B cell (primary cell): ENCODE data around the gene VASH1. TPM values are rescaled to one million over a fixed set of nuclear protein-coding genes. Genes with fewer than 3 reads are reported as not detected.

Experiments used
- ATAC-seq: fragments of 200-7000 bp; cut with Tn5 transposase; one replicate; pipeline ENCODE4 v1.10.0; 2021; ENCODE audit warnings: low read depth, mild to moderate bottlenecking, moderate number of reproducible peaks, moderate library complexity
- CTCF ChIA-PET: fragments of 350-600 bp; sonication (Branson Sonifier 250); formaldehyde crosslinking; loops from one replicate; lab custom pipeline; 2021; ENCODE audit warnings: antibody characterized with exemption, inconsistent platforms; lab: Charles Lee
- POLR2A ChIA-PET: fragments of 350-600 bp; sonication (Branson Sonifier 250); formaldehyde crosslinking; loops from one replicate; lab custom pipeline; 2021; ENCODE audit warnings: antibody characterized with exemption; lab: Charles Lee
- DNase-seq: peaks from one replicate; pipeline ENCODE4 v3.0.0; 2013
- H2AFZ ChIP-seq: 2 replicates; pipeline ENCODE4 v1.6.1; 2012; ENCODE audit warnings: mild to moderate bottlenecking, low read depth, low read length; ENCODE audit not compliant: insufficient read depth, poor library complexity, severe bottlenecking
- H3K27ac ChIP-seq, 2 donors: 1 replicate in 1 of 2; 2 replicates in 1 of 2; pipeline ENCODE4 v1.5.1; 2012 to 2013; ENCODE audit warnings: low read length in 2 of 2, mild to moderate bottlenecking in 2 of 2, moderate library complexity in 1 of 2
- H3K27me3 ChIP-seq, 4 experiments: fragments of 200-600 bp in 1 of 4; sonication (generic) in 1 of 4; replicated peaks in 1 of 4; 1 replicate in 2 of 4; 2 replicates in 2 of 4; pipeline versions ENCODE4 v1.6.1 to v1.7.0; 2013 to 2016; ENCODE audit warnings: low read length in 3 of 4, mild to moderate bottlenecking in 2 of 4, mixed read lengths in 1 of 4, moderate library complexity in 1 of 4; ENCODE audit not compliant: insufficient read depth in 4 of 4, control insufficient read depth in 3 of 4; ENCODE audit errors: control extremely low read depth in 1 of 4
- H3K36me3 ChIP-seq, 2 experiments: replicated peaks in 1 of 2; 1 replicate in 1 of 2; 2 replicates in 1 of 2; pipeline versions ENCODE4 v1.6.1 to v1.7.1; 2013; ENCODE audit warnings: low read length in 1 of 2; ENCODE audit not compliant: insufficient read depth in 2 of 2, control insufficient read depth in 1 of 2; ENCODE audit errors: control extremely low read depth in 1 of 2, extremely low read depth in 1 of 2
- H3K4me1 ChIP-seq, 2 donors: fragments of 200-600 bp in 1 of 2; sonication (generic) in 1 of 2; 1 replicate in 1 of 2; 2 replicates in 1 of 2; pipeline versions ENCODE4 v1.5.1 to v1.6.1; 2013 to 2017; ENCODE audit warnings: low read length in 2 of 2; ENCODE audit not compliant: control insufficient read depth in 2 of 2, insufficient read depth in 2 of 2
- H3K4me2 ChIP-seq: replicated peaks from 2 replicates; pipeline ENCODE3; 2012; ENCODE audit warnings: mild to moderate bottlenecking, low read depth, low read length; ENCODE audit not compliant: poor library complexity, severe bottlenecking
- H3K4me3 ChIP-seq, 5 experiments: fragments of 200-600 bp in 1 of 5; sonication (generic) in 1 of 5; 1 replicate in 3 of 5; 2 replicates in 2 of 5; pipeline versions ENCODE4 v1.5.1 to v1.7.0; 2011 to 2016; ENCODE audit warnings: low read length in 4 of 5, mild to moderate bottlenecking in 4 of 5, low read depth in 2 of 5, control low read depth in 1 of 5, moderate library complexity in 1 of 5; ENCODE audit not compliant: insufficient read depth in 1 of 5; ENCODE audit errors: control extremely low read depth in 1 of 5, extremely low read depth in 1 of 5
- H3K79me2 ChIP-seq: fragments of 200-600 bp; sonication (generic); one replicate; pipeline ENCODE4 v1.6.0; 2016; ENCODE audit warnings: low read length; ENCODE audit not compliant: control insufficient read depth, insufficient read depth
- H3K9ac ChIP-seq: fragments of 200-600 bp; sonication (generic); 2 replicates; pipeline ENCODE4 v1.6.1; 2017; ENCODE audit warnings: mild to moderate bottlenecking, low read length, moderate library complexity
- H3K9me3 ChIP-seq, 3 donors: one replicate each; pipeline versions ENCODE4 v1.6.1 to v1.7.1; 2013; ENCODE audit warnings: low read length in 2 of 3; ENCODE audit not compliant: control insufficient read depth in 2 of 3, insufficient read depth in 1 of 3; ENCODE audit errors: control extremely low read depth in 1 of 3
- H4K20me1 ChIP-seq: 2 replicates; pipeline ENCODE4 v1.6.0; 2012; ENCODE audit warnings: mild to moderate bottlenecking, low read length; ENCODE audit not compliant: insufficient read depth, control insufficient read depth, poor library complexity, severe bottlenecking
- H3K27ac Mint-ChIP-seq: one replicate; pipeline ENCODE4 v1.8.0; 2021; ENCODE audit warnings: mixed read lengths
- H3K27me3 Mint-ChIP-seq: one replicate; pipeline ENCODE4 v1.8.0; 2021; ENCODE audit warnings: mixed read lengths
- H3K4me1 Mint-ChIP-seq: one replicate; pipeline ENCODE4 v1.8.0; 2021; ENCODE audit warnings: mixed read lengths
- H3K4me3 Mint-ChIP-seq: one replicate; pipeline ENCODE4 v1.8.0; 2021; ENCODE audit warnings: mixed read lengths
- H3K9me3 Mint-ChIP-seq: one replicate; pipeline ENCODE4 v1.8.0; 2022; ENCODE audit warnings: mixed read lengths; ENCODE audit not compliant: insufficient read depth
- CTCF ChIP-seq: fragments of 200-600 bp; IDR thresholded peaks from one replicate; pipeline ENCODE4 v1.8.0; 2022; ENCODE audit warnings: antibody characterized with exemption, mild to moderate bottlenecking
- EZH2 ChIP-seq: IDR thresholded peaks from 2 replicates; pipeline ENCODE4 v1.6.1; 2012; ENCODE audit warnings: borderline replicate concordance, low read depth, mild to moderate bottlenecking, moderate library complexity, low read length; ENCODE audit not compliant: insufficient read depth, poor library complexity, severe bottlenecking
- WGBS: methylation state at CpG from one replicate; pipeline ENCODE4 v1.1.5; 2013; ENCODE audit warnings: missing lambda C conversion rate; ENCODE audit not compliant: insufficient coverage; 5-methylcytosine and 5-hydroxymethylcytosine counted together
- intact Hi-C: fragments of 100-400 bp; cut with micrococcal nuclease; formaldehyde crosslinking; loops from one replicate; pipeline ENCODE4 v1.10.0; 2022
- polyA plus RNA-seq: library from polyadenylated mRNA; depleted of rRNA; stranded (reverse); fragments of >200 nt; gene quantifications from 2 replicates; pipeline ENCODE4 v1.2.3, GENCODE V29; 2012
- total RNA-seq, 2 donors: library from RNA; stranded (reverse); fragments of 120-200 nt in 1 of 2; gene quantifications; 1 replicate in 1 of 2; 2 replicates in 1 of 2; pipeline versions ENCODE4 v1.2.3 to v1.2.4, GENCODE V29; 2013 to 2022

Gene VASH1
- total and polyA plus RNA-seq, 2 donors (not counting 1 experiment from before 2014, with no cell fraction given), result 0.60 to 2.7 TPM

GRCh38 chr14:76769636-76770292 is 8.5 kb downstream of the VASH1 start:
- no peaks in the 10 kb centered on the region for H3K9me3 Mint-ChIP-seq
- CTCF ChIA-PET, result interaction anchor here (1.5 kb wide), 2 partner anchors 12 to 14 kb away, joined by 4 read pairs; no protein-coding TSS in a partner anchor
- no peak overlapping the region for H3K27ac ChIP-seq
- H3K4me1 ChIP-seq, result peaks cover 16% of the 10 kb centered on the region in 2 donors
- no peak overlapping the region for H2AFZ ChIP-seq
- H3K36me3 ChIP-seq, result no peaks in the 10 kb centered on the region
- 97% methylated on average over 16 of the region's 18 CpGs for WGBS
- H3K4me3 ChIP-seq, result no peak overlapping the region
- peaks cover 14% of the 10 kb centered on the region for H3K4me1 Mint-ChIP-seq
- H3K27me3 ChIP-seq, result peaks cover 0 to 11% (median 2%) of the 10 kb centered on the region in 4 experiments
- H3K4me3 Mint-ChIP-seq, result no peak overlapping the region
- peaks cover 8% of the 10 kb centered on the region for H3K27me3 Mint-ChIP-seq
- H3K79me2 ChIP-seq, result no peaks in the 10 kb centered on the region
- no peak for TF ChIP-seq EZH2
- TF ChIP-seq CTCF, result no peak
- no peak for ATAC-seq
- no peak overlapping the region for H3K9ac ChIP-seq
- POLR2A ChIA-PET, result interaction anchor here (1.4 kb wide), 1 partner anchor 43 kb away, joined by 3 read pairs; the partner anchor contains the start of gene ANGEL1
- no peaks in the 10 kb centered on the region for H4K20me1 ChIP-seq
- no peak overlapping the region for H3K4me2 ChIP-seq
- no peak overlapping the region for H3K27ac Mint-ChIP-seq
- intact Hi-C loops, result no loop called here
- DNase-seq, result no peak
- H3K9me3 ChIP-seq, result no peaks in the 10 kb centered on the region
